Mammary epithelial cell (primary cell): ENCODE measurements around the gene TRIO.

Experiments used
- CTCF ChIP-seq, 2 donors: IDR thresholded peaks in 1 of 2; conservative IDR thresholded peaks in 1 of 2; 2 replicates each; pipeline ENCODE4 v1.5.1; 2011 to 2012; ENCODE audit warnings: inconsistent platforms in 2 of 2, low read length in 2 of 2, mild to moderate bottlenecking in 2 of 2, control low read depth in 1 of 2, low read depth in 1 of 2; ENCODE audit not compliant: insufficient read depth in 1 of 2; ENCODE audit errors: extremely low read depth in 1 of 2
- EZH2 ChIP-seq: IDR thresholded peaks from 2 replicates; pipeline ENCODE4 v1.6.1; 2012; ENCODE audit warnings: low read length, inconsistent platforms, borderline replicate concordance

GRCh38 chr5:14250084-14250695, 107.0 kb downstream of the TRIO start:
- TF ChIP-seq CTCF (conservative IDR thresholded peaks at IDR 0.05 in 1 of 2, IDR thresholded peaks at IDR 0.05 in 1 of 2; ENCODE audit: extremely low read depth in 1 of 2, insufficient read depth in 1 of 2, low read depth in 1 of 2, low read length in 2 of 2) (no peak), EZH2 (no peak)
